Endodermal cell (in vitro differentiated cells): ENCODE measurements around the gene TTLL10. TPM values are rescaled to one million over a fixed set of nuclear protein-coding genes. Genes with fewer than 3 reads are reported as not detected.

Experiments used
- DNase-seq: peaks from one replicate; pipeline ENCODE4 v3.0.0-alpha.2; 2017
- H3K27ac ChIP-seq: 2 replicates; pipeline ENCODE4 v1.5.1; 2013; ENCODE audit warnings: mild to moderate bottlenecking, low read depth, low read length, moderate library complexity
- H3K27me3 ChIP-seq: 2 replicates; pipeline ENCODE4 v1.6.1; 2013; ENCODE audit warnings: mild to moderate bottlenecking, low read length, moderate library complexity; ENCODE audit not compliant: insufficient read depth, control insufficient read depth, poor library complexity, severe bottlenecking
- H3K36me3 ChIP-seq: 2 replicates; pipeline ENCODE4 v1.7.0; 2013; ENCODE audit warnings: mild to moderate bottlenecking, low read length, moderate library complexity; ENCODE audit not compliant: control insufficient read depth, insufficient read depth
- H3K4me1 ChIP-seq: one replicate; pipeline ENCODE4 v1.7.0; 2013; ENCODE audit warnings: low read length; ENCODE audit not compliant: control insufficient read depth, insufficient read depth
- H3K4me3 ChIP-seq: 2 replicates; pipeline ENCODE4 v1.5.1; 2013; ENCODE audit warnings: mild to moderate bottlenecking, low read length, moderate library complexity
- H3K9ac ChIP-seq: 2 replicates; pipeline ENCODE4 v1.6.1; 2013; ENCODE audit warnings: mild to moderate bottlenecking, low read length, moderate library complexity; ENCODE audit not compliant: poor library complexity, severe bottlenecking; ENCODE audit errors: extremely low read depth
- H3K9me3 ChIP-seq: 2 replicates; pipeline ENCODE4 v1.6.1; 2013; ENCODE audit warnings: mild to moderate bottlenecking, low read length, moderate library complexity; ENCODE audit not compliant: control insufficient read depth
- H3K27ac Mint-ChIP-seq: 2 replicates; pipeline ENCODE4 v1.8.0; 2020; ENCODE audit warnings: mixed read lengths
- H3K27me3 Mint-ChIP-seq: 2 replicates; pipeline ENCODE4 v1.8.0; 2021; ENCODE audit warnings: mild to moderate bottlenecking, mixed read lengths; ENCODE audit not compliant: insufficient read depth
- H3K36me3 Mint-ChIP-seq: 2 replicates; pipeline ENCODE4 v1.8.0; 2020; ENCODE audit warnings: low read depth, mixed read lengths
- H3K4me1 Mint-ChIP-seq: 2 replicates; pipeline ENCODE4 v1.8.0; 2020; ENCODE audit warnings: mixed read lengths
- H3K4me3 Mint-ChIP-seq: 2 replicates; pipeline ENCODE4 v1.8.0; 2020; ENCODE audit warnings: mild to moderate bottlenecking, moderate library complexity, mixed read lengths
- H3K9me3 Mint-ChIP-seq: 2 replicates; pipeline ENCODE4 v1.8.0; 2020; ENCODE audit warnings: mild to moderate bottlenecking, mixed read lengths
- CTCF ChIP-seq: fragments of 200-600 bp; sonication (generic); conservative IDR thresholded peaks from 2 replicates; pipeline ENCODE4 v1.5.0; 2021; ENCODE audit warnings: antibody characterized with exemption, mild to moderate bottlenecking
- WGBS, 2 experiments: methylation state at CpG; one replicate each; pipeline versions ENCODE4 v1.1.5 to v1.1.7; 2013; ENCODE audit warnings: missing lambda C conversion rate in 2 of 2, mixed read lengths in 1 of 2; ENCODE audit not compliant: insufficient coverage in 1 of 2, insufficient read length in 1 of 2; 5-methylcytosine and 5-hydroxymethylcytosine counted together
- total RNA-seq, 2 donors: library from RNA; stranded (reverse); fragmentation: NEBNext Ultra II Directional in 1 of 2; extraction: Animal tissue kit (Norgen Biotek cat#: 25700) in 1 of 2; gene quantifications; 2 replicates in 1 of 2; 3 replicates in 1 of 2; pipeline ENCODE4 v1.2.1, GENCODE V29; 2021

Gene TTLL10
- total RNA-seq, 2 donors from 2014 or later, result 0.93 to 1.2 TPM

GRCh38 chr1:1164701-1165451 is 8.8 kb upstream of the TTLL10 start:
- H3K27ac Mint-ChIP-seq, result no peak overlapping the region
- DNase-seq, result peak; percentile 87
- H3K9me3 Mint-ChIP-seq, result no peaks in the 10 kb centered on the region
- no peak for TF ChIP-seq CTCF
- peaks cover 7% of the 10 kb centered on the region for H3K4me1 Mint-ChIP-seq
- peaks cover 7% of the 10 kb centered on the region for H3K27me3 Mint-ChIP-seq
- peak overlapping the region; percentile 60 for H3K4me3 Mint-ChIP-seq
- Histone ChIP-seq H3K36me3 (no peaks in the 10 kb centered on the region), H3K4me1 (no peaks in the 10 kb centered on the region), H3K4me3 (no peak overlapping the region), H3K27me3 (no peaks in the 10 kb centered on the region), H3K27ac (no peak overlapping the region), H3K9me3 (no peaks in the 10 kb centered on the region), H3K9ac (no peak overlapping the region)
- WGBS, 2 experiments, result 85 to 89% methylated on average over 26 to 48 of the region's 48 CpGs
- no peaks in the 10 kb centered on the region for H3K36me3 Mint-ChIP-seq

GRCh38 chr1:1165485-1165884 is 8.2 kb upstream of the TTLL10 start:
- peak overlapping the region; percentile 60 for H3K4me3 Mint-ChIP-seq
- no peak for TF ChIP-seq CTCF
- Histone ChIP-seq H3K4me3 (no peak overlapping the region), H3K9me3 (no peaks in the 10 kb centered on the region), H3K9ac (no peak overlapping the region), H3K27ac (no peak overlapping the region), H3K36me3 (no peaks in the 10 kb centered on the region), H3K27me3 (no peaks in the 10 kb centered on the region), H3K4me1 (no peaks in the 10 kb centered on the region)
- peaks cover 7% of the 10 kb centered on the region for H3K27me3 Mint-ChIP-seq
- peaks cover 7% of the 10 kb centered on the region for H3K4me1 Mint-ChIP-seq
- no peaks in the 10 kb centered on the region for H3K9me3 Mint-ChIP-seq
- DNase-seq, result no peak
- H3K36me3 Mint-ChIP-seq, result no peaks in the 10 kb centered on the region
- H3K27ac Mint-ChIP-seq, result no peak overlapping the region
- WGBS, 2 experiments, result 86 to 94% methylated on average over 4 to 12 of the region's 12 CpGs

- Histone ChIP-seq H3K36me3 (no peaks in the 10 kb centered on the region), H3K4me3 (no peak overlapping the region), H3K27ac (no peak overlapping the region), H3K9me3 (no peaks in the 10 kb centered on the region), H3K9ac (no peak overlapping the region), H3K27me3 (no peaks in the 10 kb centered on the region), H3K4me1 (no peaks in the 10 kb centered on the region)
- Mint-ChIP-seq H3K27ac (no peak overlapping the region), H3K4me1 (peaks cover 7% of the 10 kb centered on the region), H3K27me3 (peaks cover 7% of the 10 kb centered on the region), H3K9me3 (no peaks in the 10 kb centered on the region), H3K36me3 (no peaks in the 10 kb centered on the region), H3K4me3 (no peak overlapping the region)
- WGBS, 2 experiments, result 91 to 92% methylated on average over 16 to 23 of the region's 23 CpGs
- no peak for TF ChIP-seq CTCF
- DNase-seq, result no peak
Measured at GRCh38 chr1:1165900-1166421, 7.7 kb upstream of the TTLL10 start.
